Tibial artery (tissue), 4 donors: ENCODE results near the gene RAC3.

Experiments used
- DNase-seq, 2 donors: peaks; one replicate each; pipeline ENCODE4 v3.0.0-alpha.2; 2019
- H3K27ac ChIP-seq, 2 donors: fragments of 200-600 bp; sonication (generic) in 1 of 2; 1 replicate in 1 of 2; 2 replicates in 1 of 2; pipeline ENCODE4 v1.5.1; 2018 to 2019; ENCODE audit warnings: mild to moderate bottlenecking in 1 of 2
- H3K27me3 ChIP-seq, 2 donors: fragments of 200-600 bp; sonication (generic) in 1 of 2; one replicate each; pipeline versions ENCODE4 v1.5.1 to v1.6.0; 2016 to 2019
- H3K36me3 ChIP-seq, 3 donors: fragments of 200-600 bp; sonication (generic) in 2 of 3; one replicate each; pipeline ENCODE4 v1.5.1; 2016 to 2019; ENCODE audit warnings: mild to moderate bottlenecking in 2 of 3
- H3K4me1 ChIP-seq, 4 donors: fragments of 200-600 bp; sonication (generic) in 2 of 4; 1 replicate in 3 of 4; 2 replicates in 1 of 4; pipeline ENCODE4 v1.5.1; 2016 to 2019
- H3K4me3 ChIP-seq, 2 donors: fragments of 200-600 bp; sonication (generic) in 1 of 2; 1 replicate in 1 of 2; 2 replicates in 1 of 2; pipeline ENCODE4 v1.5.1; 2018 to 2019; ENCODE audit warnings: mild to moderate bottlenecking in 2 of 2
- H3K9me3 ChIP-seq, 3 donors: fragments of 200-600 bp; sonication (generic) in 1 of 3; one replicate each; pipeline ENCODE4 v1.5.1; 2016 to 2019
- intact Hi-C: fragments of 100-400 bp; cut with DNase I; formaldehyde crosslinking; loops from one replicate; pipeline ENCODE4 v1.15.0; 2023; ENCODE audit warnings: low total_unique reads
- TF ChIP-seq, protein P1 (sequence below), 2 experiments: fragments of 200-600 bp in 1 of 2; fragments of 450-650 bp in 1 of 2; IDR thresholded peaks; one replicate each; pipeline ENCODE4 v1.5.1; 2017 to 2019; ENCODE audit warnings: antibody characterized with exemption in 2 of 2, mild to moderate bottlenecking in 1 of 2, moderate library complexity in 1 of 2

Gene RAC3

DNA sequence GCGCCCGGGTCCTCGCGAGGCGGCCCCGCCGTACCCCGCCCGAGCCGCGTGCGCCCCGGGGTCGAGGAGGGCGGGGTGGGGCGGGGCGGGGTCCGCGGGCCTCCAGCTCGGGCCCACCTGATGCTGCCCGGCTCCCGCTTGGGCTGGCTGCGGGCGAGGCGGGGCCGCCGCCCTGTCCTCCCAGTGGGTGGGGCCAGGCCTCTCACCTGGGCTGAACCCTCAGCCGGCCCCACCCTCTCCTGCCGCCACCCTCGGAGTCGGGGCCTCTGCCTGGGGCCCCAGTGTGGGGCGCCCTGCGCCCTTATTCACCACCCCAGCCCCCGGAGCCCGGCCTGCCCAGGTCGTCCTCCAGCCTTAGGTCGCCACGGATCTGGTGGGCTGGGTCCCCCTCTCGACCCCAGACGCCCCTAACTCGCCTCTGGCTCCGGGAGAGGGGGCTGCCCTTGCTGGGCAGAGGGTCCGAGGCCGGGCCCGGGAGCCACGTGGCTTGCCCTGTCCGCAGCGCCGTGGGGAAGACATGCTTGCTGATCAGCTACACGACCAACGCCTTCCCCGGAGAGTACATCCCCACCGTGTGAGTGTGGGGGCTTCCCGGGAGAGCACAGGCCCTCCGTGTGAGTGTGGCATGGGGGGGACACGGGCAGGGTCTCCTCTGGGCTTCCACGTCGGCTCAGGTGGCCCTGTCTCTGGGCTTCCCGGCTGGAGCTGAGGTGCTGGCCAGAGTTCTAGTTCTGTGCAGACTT lies 578 bp downstream of the RAC3 start:
- Histone ChIP-seq H3K36me3 (peaks cover 0 to 17% (median 13%) of the 10 kb centered on the region in 3 donors), H3K4me3 (peak overlapping the region; percentile 16 to 33), H3K4me1 (peaks cover 0 to 42% (median 33%) of the 10 kb centered on the region in 4 donors), H3K27me3 (peaks cover 0 to 52% of the 10 kb centered on the region in 2 donors), H3K27ac (no peak overlapping the region), H3K9me3 (no peaks in the 10 kb centered on the region)
- intact Hi-C loops: loop anchor here (2.0 kb wide), 1 partner anchor 121 kb away; no protein-coding TSS in a partner anchor
- no peak for DNase-seq
- TF ChIP-seq, protein P1, sequence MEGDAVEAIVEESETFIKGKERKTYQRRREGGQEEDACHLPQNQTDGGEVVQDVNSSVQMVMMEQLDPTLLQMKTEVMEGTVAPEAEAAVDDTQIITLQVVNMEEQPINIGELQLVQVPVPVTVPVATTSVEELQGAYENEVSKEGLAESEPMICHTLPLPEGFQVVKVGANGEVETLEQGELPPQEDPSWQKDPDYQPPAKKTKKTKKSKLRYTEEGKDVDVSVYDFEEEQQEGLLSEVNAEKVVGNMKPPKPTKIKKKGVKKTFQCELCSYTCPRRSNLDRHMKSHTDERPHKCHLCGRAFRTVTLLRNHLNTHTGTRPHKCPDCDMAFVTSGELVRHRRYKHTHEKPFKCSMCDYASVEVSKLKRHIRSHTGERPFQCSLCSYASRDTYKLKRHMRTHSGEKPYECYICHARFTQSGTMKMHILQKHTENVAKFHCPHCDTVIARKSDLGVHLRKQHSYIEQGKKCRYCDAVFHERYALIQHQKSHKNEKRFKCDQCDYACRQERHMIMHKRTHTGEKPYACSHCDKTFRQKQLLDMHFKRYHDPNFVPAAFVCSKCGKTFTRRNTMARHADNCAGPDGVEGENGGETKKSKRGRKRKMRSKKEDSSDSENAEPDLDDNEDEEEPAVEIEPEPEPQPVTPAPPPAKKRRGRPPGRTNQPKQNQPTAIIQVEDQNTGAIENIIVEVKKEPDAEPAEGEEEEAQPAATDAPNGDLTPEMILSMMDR (IDR thresholded peaks at IDR 0.05): no peak

GRCh38 chr17:82033359-82034085 lies 2.0 kb downstream of the RAC3 start:
- Histone ChIP-seq H3K4me3 (no peak overlapping the region), H3K4me1 (peaks cover 0 to 47% (median 36%) of the 10 kb centered on the region in 4 donors), H3K27me3 (peaks cover 0 to 41% of the 10 kb centered on the region in 2 donors), H3K9me3 (no peaks in the 10 kb centered on the region), H3K27ac (no peak overlapping the region), H3K36me3 (peaks cover 0 to 15% (median 13%) of the 10 kb centered on the region in 3 donors)
- DNase-seq: no peak
- TF ChIP-seq, protein P1 (IDR thresholded peaks at IDR 0.05): no peak
- intact Hi-C loops: no loop called here

GRCh38 chr17:82034371-82035011 lies 3.0 kb downstream of the RAC3 start:
- Histone ChIP-seq H3K4me3 (no peak overlapping the region), H3K27ac (no peak overlapping the region), H3K27me3 (peaks cover 0 to 31% of the 10 kb centered on the region in 2 donors), H3K4me1 (peaks cover 0 to 46% (median 36%) of the 10 kb centered on the region in 4 donors), H3K36me3 (peaks cover 0 to 13% (median 8%) of the 10 kb centered on the region in 3 donors), H3K9me3 (no peaks in the 10 kb centered on the region)
- no peak for DNase-seq
- intact Hi-C loops: loop anchor here (5.0 kb wide), 1 partner anchor 63 kb away; the partner anchor contains the start of gene FASN
- TF ChIP-seq, protein P1 (IDR thresholded peaks at IDR 0.05): no peak

- Histone ChIP-seq H3K9me3 (no peaks in the 10 kb centered on the region), H3K36me3 (peaks cover 0 to 13% (median 8%) of the 10 kb centered on the region in 3 donors), H3K4me1 (peaks cover 0 to 36% (median 30%) of the 10 kb centered on the region in 4 donors), H3K4me3 (no peak overlapping the region), H3K27me3 (peaks cover 0 to 25% of the 10 kb centered on the region in 2 donors), H3K27ac (no peak overlapping the region)
- intact Hi-C loops: loop anchor here (5.0 kb wide), 1 partner anchor 62 kb away; the partner anchor contains the start of gene FASN
- TF ChIP-seq, protein P1 (IDR thresholded peaks at IDR 0.05): no peak
- no peak for DNase-seq
Observed at GRCh38 chr17:82035488-82035887, 4.0 kb downstream of the RAC3 start.

DNA sequence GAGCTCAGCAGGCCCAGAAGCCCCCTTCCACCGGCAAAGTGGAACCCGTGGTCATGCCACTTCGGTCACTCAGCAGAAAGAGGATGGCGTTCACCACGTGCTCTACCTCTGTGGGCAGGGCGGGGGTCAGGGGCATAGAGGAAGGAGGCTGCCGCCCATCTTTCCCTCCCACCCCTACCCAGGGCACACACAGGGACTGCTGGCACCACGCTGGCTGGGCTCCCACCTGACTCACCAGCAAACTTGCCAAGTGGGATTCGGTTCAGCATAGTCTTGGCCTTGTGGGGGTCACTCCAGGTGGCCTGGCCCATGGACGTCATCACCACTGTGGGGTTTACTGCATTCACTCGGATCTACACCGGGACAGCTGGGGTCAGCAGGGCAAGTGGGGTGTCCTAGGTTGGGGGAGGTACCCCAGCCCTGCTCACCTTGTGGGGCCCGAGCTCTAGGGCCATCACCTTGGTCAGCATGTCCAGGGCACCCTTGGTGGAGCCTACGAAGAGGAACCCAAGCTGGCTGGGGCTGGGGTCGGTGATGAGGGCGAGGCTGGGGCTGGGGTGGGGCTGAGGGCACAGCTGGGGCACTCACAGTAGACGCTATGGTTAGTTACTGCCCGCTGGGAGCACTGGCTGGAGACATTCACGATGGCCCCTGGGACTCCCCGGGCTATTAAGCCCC lies 4.6 kb downstream of the RAC3 start:
- peaks cover 0 to 13% (median 8%) of the 10 kb centered on the region in 3 donors for H3K36me3 ChIP-seq
- H3K4me1 ChIP-seq: peaks cover 0 to 30% (median 24%) of the 10 kb centered on the region in 4 donors
- H3K4me3 ChIP-seq: peak overlapping the region; percentile 64 to 97
- H3K27ac ChIP-seq: peak overlapping the region; percentile 96 to 99
- TF ChIP-seq, protein P1 (IDR thresholded peaks at IDR 0.05): no peak
- H3K9me3 ChIP-seq: no peaks in the 10 kb centered on the region
- DNase-seq: no peak
- H3K27me3 ChIP-seq: peaks cover 0 to 21% of the 10 kb centered on the region in 2 donors
- intact Hi-C loops: loop anchor here (5.0 kb wide), 1 partner anchor 61 kb away; the partner anchor contains the start of gene FASN
